ENCODE measurements around the gene TMC1.
"Not testable (repeated sequence)": the region's sequence is repeated elsewhere in the genome, so short reads cannot be mapped to it uniquely, and the experiment has no call there.

Gene TMC1

DNA sequence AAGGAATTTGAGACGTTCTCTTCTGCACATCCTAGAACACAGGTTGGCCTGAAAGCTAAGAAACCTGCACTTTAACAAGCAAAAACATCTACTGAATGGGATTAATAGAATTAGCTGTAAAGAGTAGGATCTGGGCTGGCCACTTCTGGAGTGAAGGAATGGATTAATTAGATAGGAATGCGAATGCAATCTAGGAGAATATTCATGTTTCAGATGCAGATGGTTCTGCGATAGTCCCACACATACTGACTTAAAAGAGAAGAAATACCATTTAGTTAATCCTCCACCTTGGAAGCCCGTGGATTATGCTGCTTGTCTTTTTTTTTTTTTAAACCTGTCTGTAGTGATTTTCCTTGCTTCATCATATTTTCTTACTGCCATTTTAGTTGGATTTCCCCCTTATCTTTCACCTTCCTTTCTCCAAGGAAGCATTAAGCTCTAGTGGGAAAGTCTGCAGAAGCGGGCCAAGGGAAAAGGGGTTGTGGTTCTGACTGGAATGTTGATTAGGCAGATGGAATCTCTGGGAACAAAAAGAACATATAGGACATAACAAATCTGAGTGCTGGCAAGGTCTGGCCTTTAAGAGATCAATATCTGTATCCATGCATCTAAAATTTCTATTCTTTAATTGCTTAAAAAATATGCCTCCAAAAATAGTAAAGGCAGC lies 279.1 kb downstream of the TMC1 start:
- DNase-seq (ENCODE audit: low read depth) = no peak
- no peak for TF ChIP-seq MYC (IDR thresholded peaks at IDR 0.05; ENCODE audit: low read depth, low read length)
- no peak for TF ChIP-seq POLR2A (IDR thresholded peaks at IDR 0.05; ENCODE audit: extremely low read depth, insufficient read length)
- TF ChIP-seq, protein P1, sequence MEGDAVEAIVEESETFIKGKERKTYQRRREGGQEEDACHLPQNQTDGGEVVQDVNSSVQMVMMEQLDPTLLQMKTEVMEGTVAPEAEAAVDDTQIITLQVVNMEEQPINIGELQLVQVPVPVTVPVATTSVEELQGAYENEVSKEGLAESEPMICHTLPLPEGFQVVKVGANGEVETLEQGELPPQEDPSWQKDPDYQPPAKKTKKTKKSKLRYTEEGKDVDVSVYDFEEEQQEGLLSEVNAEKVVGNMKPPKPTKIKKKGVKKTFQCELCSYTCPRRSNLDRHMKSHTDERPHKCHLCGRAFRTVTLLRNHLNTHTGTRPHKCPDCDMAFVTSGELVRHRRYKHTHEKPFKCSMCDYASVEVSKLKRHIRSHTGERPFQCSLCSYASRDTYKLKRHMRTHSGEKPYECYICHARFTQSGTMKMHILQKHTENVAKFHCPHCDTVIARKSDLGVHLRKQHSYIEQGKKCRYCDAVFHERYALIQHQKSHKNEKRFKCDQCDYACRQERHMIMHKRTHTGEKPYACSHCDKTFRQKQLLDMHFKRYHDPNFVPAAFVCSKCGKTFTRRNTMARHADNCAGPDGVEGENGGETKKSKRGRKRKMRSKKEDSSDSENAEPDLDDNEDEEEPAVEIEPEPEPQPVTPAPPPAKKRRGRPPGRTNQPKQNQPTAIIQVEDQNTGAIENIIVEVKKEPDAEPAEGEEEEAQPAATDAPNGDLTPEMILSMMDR (IDR thresholded peaks at IDR 0.05; ENCODE audit: low read depth, low read length) = no peak
- no peak overlapping the region for H3K4me3 ChIP-seq (ENCODE audit: low read depth, low read length)

GRCh38 chr9:72805238-72805637 lies 283.8 kb downstream of the TMC1 start:
- DNase-seq (ENCODE audit: low read depth) = no peak
- no peak overlapping the region for H3K4me3 ChIP-seq (ENCODE audit: low read depth, low read length)
- TF ChIP-seq, protein P2, sequence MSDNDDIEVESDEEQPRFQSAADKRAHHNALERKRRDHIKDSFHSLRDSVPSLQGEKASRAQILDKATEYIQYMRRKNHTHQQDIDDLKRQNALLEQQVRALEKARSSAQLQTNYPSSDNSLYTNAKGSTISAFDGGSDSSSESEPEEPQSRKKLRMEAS (IDR thresholded peaks at IDR 0.05; ENCODE audit: low read depth, low read length) = no peak
- TF ChIP-seq POLR2A (IDR thresholded peaks at IDR 0.05; ENCODE audit: extremely low read depth, insufficient read length) (no peak), MYC (IDR thresholded peaks at IDR 0.05; ENCODE audit: low read depth, low read length) (no peak)
- TF ChIP-seq, protein P1 (IDR thresholded peaks at IDR 0.05; ENCODE audit: low read depth, low read length) = no peak

DNA sequence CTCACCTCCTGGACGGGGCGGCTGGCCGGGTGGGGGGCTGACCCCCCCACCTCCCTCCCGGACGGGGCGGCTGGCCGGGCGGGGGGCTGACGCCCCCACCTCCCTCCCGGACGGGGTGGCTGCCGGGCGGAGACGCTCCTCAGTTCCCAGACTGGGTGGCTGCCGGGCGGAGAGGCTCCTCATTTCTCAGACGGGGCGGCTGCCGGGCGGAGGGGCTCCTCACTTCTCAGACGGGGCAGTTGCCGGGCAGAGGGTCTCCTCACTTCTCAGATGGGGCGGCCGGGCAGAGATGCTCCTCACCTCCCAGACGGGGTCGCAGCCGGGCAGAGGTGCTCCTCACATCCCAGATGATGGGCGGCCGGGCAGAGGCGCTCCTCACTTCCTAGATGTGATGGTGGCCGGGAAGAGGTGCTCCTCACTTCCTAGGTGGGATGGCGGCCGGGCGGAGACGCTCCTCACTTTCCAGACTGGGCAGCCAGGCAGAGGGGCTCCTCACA lies 285.0 kb downstream of the TMC1 start:
- DNase-seq (ENCODE audit: low read depth); H3K4me3 ChIP-seq (ENCODE audit: low read depth, low read length): not testable (repeated sequence)

DNA sequence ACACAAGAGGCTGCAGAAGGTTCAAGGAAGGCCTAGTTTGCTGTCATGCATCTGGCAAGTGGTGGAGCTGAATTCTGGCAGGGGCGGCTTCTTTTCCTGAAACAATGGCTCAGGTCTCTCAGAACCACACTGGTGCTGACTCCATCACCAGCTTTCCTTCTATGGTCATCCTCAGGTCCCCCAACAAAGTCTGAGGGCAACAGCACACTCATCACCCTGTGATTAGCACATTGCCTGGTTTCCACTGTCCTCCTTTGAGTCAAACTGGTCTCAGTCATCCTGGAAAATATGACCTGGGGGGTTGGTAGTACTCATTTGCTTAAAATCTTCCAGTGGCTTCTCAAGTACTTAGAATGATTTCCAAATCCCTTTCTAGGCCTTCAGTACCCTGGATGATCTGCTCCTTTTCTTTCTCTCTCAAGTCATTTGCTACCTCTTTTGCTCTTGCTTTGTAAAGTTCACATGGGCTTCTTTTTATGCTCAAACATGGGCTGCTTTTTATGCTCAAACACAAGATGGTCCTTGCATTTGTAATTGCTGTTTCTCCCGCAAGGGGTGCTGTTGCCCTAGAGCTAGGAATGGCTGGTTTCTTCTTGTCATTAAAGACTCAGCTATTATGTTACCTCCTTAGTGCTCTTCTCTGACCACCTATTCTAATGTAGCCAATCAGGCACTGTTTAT lies 286.5 kb downstream of the TMC1 start:
- H3K4me3 ChIP-seq (ENCODE audit: low read depth, low read length) = no peak overlapping the region
- TF ChIP-seq, protein P1 (IDR thresholded peaks at IDR 0.05; ENCODE audit: low read depth, low read length) = no peak
- TF ChIP-seq, protein P2 (IDR thresholded peaks at IDR 0.05; ENCODE audit: low read depth, low read length) = no peak
- TF ChIP-seq MYC (IDR thresholded peaks at IDR 0.05; ENCODE audit: low read depth, low read length) = no peak
- TF ChIP-seq POLR2A (IDR thresholded peaks at IDR 0.05; ENCODE audit: extremely low read depth, insufficient read length) = no peak
- no peak for DNase-seq (ENCODE audit: low read depth)

DNA sequence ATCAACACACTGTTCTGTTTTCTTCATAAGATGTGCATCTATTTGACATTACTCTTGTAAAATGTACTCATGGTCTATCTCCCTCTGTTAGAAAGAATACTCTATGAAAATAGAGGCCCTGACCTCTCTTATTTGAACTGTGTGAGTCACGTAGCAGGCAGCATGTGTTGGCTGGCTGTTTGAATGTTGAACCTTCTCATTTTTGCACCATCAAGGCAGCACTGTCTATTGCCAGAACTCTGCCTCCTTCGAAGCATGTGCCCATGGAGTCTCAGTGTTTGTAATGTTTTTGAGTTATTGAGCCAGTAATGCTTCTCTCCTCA lies 287.0 kb downstream of the TMC1 start:
- DNase-seq (ENCODE audit: low read depth) = no peak
- TF ChIP-seq, protein P1 (IDR thresholded peaks at IDR 0.05; ENCODE audit: low read depth, low read length) = no peak
- no peak for TF ChIP-seq MYC (IDR thresholded peaks at IDR 0.05; ENCODE audit: low read depth, low read length)
- no peak for TF ChIP-seq POLR2A (IDR thresholded peaks at IDR 0.05; ENCODE audit: extremely low read depth, insufficient read length)
- TF ChIP-seq, protein P2 (IDR thresholded peaks at IDR 0.05; ENCODE audit: low read depth, low read length) = no peak

GRCh38 chr9:72809586-72809985 lies 288.2 kb downstream of the TMC1 start:
- TF ChIP-seq, protein P1 (IDR thresholded peaks at IDR 0.05; ENCODE audit: low read depth, low read length) = no peak
- no peak for TF ChIP-seq MYC (IDR thresholded peaks at IDR 0.05; ENCODE audit: low read depth, low read length)
- no peak for TF ChIP-seq POLR2A (IDR thresholded peaks at IDR 0.05; ENCODE audit: extremely low read depth, insufficient read length)
- TF ChIP-seq, protein P2 (IDR thresholded peaks at IDR 0.05; ENCODE audit: low read depth, low read length) = no peak
- no peak overlapping the region for H3K4me3 ChIP-seq (ENCODE audit: low read depth, low read length)
- no peak for DNase-seq (ENCODE audit: low read depth)

More for the DNA sequence above, 287.0 kb downstream of the TMC1 start:
- no peak overlapping the region for H3K4me3 ChIP-seq (ENCODE audit: low read depth, low read length)

Data from NB4 (cell line).